HUES6 (cell line): ENCODE data around the gene RASGRF1.

Source experiments
- H3K27ac ChIP-seq: 2 replicates; pipeline ENCODE4 v1.7.0; 2013; ENCODE audit warnings: low read depth, mild to moderate bottlenecking, low read length, inconsistent platforms
- H3K27me3 ChIP-seq: 2 replicates; pipeline ENCODE4 v1.6.1; 2013; ENCODE audit warnings: low read length; ENCODE audit not compliant: control insufficient read depth, insufficient read depth
- H3K36me3 ChIP-seq: 2 replicates; pipeline ENCODE4 v1.6.1; 2013; ENCODE audit warnings: low read length; ENCODE audit not compliant: control insufficient read depth, insufficient read depth
- H3K4me1 ChIP-seq: 2 replicates; pipeline ENCODE4 v1.6.1; 2013; ENCODE audit warnings: low read length; ENCODE audit not compliant: control insufficient read depth, insufficient read depth
- H3K4me3 ChIP-seq: 2 replicates; pipeline ENCODE4 v1.5.1; 2013; ENCODE audit warnings: low read depth, low read length
- H3K9ac ChIP-seq: one replicate; pipeline ENCODE4 v1.6.1; 2013; ENCODE audit warnings: mild to moderate bottlenecking, low read length
- H3K9me3 ChIP-seq: 2 replicates; pipeline ENCODE4 v1.6.1; 2013; ENCODE audit warnings: low read depth, low read length; ENCODE audit not compliant: control insufficient read depth, insufficient read depth

The RASGRF1 gene

GRCh38 chr15:78976691-78977090, 113.9 kb downstream of the RASGRF1 start:
- H3K27ac ChIP-seq, result no peak overlapping the region
- no peaks in the 10 kb centered on the region for H3K36me3 ChIP-seq
- no peaks in the 10 kb centered on the region for H3K9me3 ChIP-seq
- 0 out of 2 replicates have a peak, but pooled peaks cover 3% of the 10 kb centered on the region for H3K4me1 ChIP-seq
- H3K9ac ChIP-seq, result no peak overlapping the region
- peaks cover 10% of the 10 kb centered on the region; the same call in 1 of the 2 replicates for H3K27me3 ChIP-seq
- H3K4me3 ChIP-seq, result no peak overlapping the region

GRCh38 chr15:78974272-78974918, 116.2 kb downstream of the RASGRF1 start:
- Histone ChIP-seq H3K9me3 (no peaks in the 10 kb centered on the region), H3K36me3 (no peaks in the 10 kb centered on the region), H3K27me3 (0 out of 2 replicates have a peak, but pooled peaks cover 10% of the 10 kb centered on the region), H3K9ac (no peak overlapping the region), H3K27ac (no peak overlapping the region), H3K4me3 (no peak overlapping the region), H3K4me1 (0 out of 2 replicates have a peak, but pooled peaks cover under 1% of the 10 kb centered on the region)

GRCh38 chr15:78969687-78970349, 120.8 kb downstream of the RASGRF1 start:
- Histone ChIP-seq H3K27me3 (no peaks in the 10 kb centered on the region), H3K9ac (no peak overlapping the region), H3K9me3 (no peaks in the 10 kb centered on the region), H3K36me3 (no peaks in the 10 kb centered on the region), H3K4me1 (peaks cover 7% of the 10 kb centered on the region), H3K27ac (no peak overlapping the region), H3K4me3 (no peak overlapping the region)

GRCh38 chr15:78968539-78969271, 121.9 kb downstream of the RASGRF1 start:
- Histone ChIP-seq H3K4me1 (peaks cover 7% of the 10 kb centered on the region), H3K27me3 (no peaks in the 10 kb centered on the region), H3K36me3 (no peaks in the 10 kb centered on the region), H3K27ac (no peak overlapping the region), H3K9me3 (no peaks in the 10 kb centered on the region), H3K4me3 (no peak overlapping the region), H3K9ac (no peak overlapping the region)

- Histone ChIP-seq H3K9ac (no peak overlapping the region), H3K9me3 (no peaks in the 10 kb centered on the region), H3K27me3 (no peaks in the 10 kb centered on the region), H3K4me3 (no peak overlapping the region), H3K36me3 (no peaks in the 10 kb centered on the region), H3K27ac (no peak overlapping the region), H3K4me1 (peaks cover 7% of the 10 kb centered on the region)
Measured at GRCh38 chr15:78968114-78968513, 122.5 kb downstream of the RASGRF1 start.

GRCh38 chr15:78960308-78960707, 130.3 kb downstream of the RASGRF1 start:
- no peaks in the 10 kb centered on the region for H3K36me3 ChIP-seq
- no peak overlapping the region for H3K27ac ChIP-seq

GRCh38 chr15:78959360-78959759, 131.2 kb downstream of the RASGRF1 start:
- H3K27me3 ChIP-seq, result no peaks in the 10 kb centered on the region
- H3K4me1 ChIP-seq, result 0 out of 2 replicates have a peak, but pooled peaks cover 6% of the 10 kb centered on the region
- no peaks in the 10 kb centered on the region for H3K36me3 ChIP-seq
- H3K4me3 ChIP-seq, result no peak overlapping the region
- H3K27ac ChIP-seq, result no peak overlapping the region
- H3K9ac ChIP-seq, result no peak overlapping the region
- H3K9me3 ChIP-seq, result peaks cover 4% of the 10 kb centered on the region; the same call in 1 of the 2 replicates

More at GRCh38 chr15:78960308-78960707, 130.3 kb downstream of the RASGRF1 start:
- H3K4me3 ChIP-seq, result no peak overlapping the region
- H3K9me3 ChIP-seq, result peaks cover 4% of the 10 kb centered on the region; the same call in 1 of the 2 replicates
- H3K27me3 ChIP-seq, result no peaks in the 10 kb centered on the region
- H3K4me1 ChIP-seq, result 0 out of 2 replicates have a peak, but pooled peaks cover 6% of the 10 kb centered on the region
- no peak overlapping the region for H3K9ac ChIP-seq

GRCh38 chr15:78957416-78958093, 133.0 kb downstream of the RASGRF1 start:
- Histone ChIP-seq H3K4me3 (no peak overlapping the region), H3K9me3 (peaks cover 4% of the 10 kb centered on the region; the same call in 1 of the 2 replicates)

GRCh38 chr15:78956937-78957336, 133.6 kb downstream of the RASGRF1 start:
- Histone ChIP-seq H3K9ac (no peak overlapping the region), H3K4me3 (no peak overlapping the region), H3K27me3 (no peaks in the 10 kb centered on the region), H3K4me1 (peaks cover 8% of the 10 kb centered on the region), H3K9me3 (peaks cover 4% of the 10 kb centered on the region; the same call in 1 of the 2 replicates), H3K27ac (no peak overlapping the region), H3K36me3 (no peaks in the 10 kb centered on the region)

More at GRCh38 chr15:78957416-78958093, 133.0 kb downstream of the RASGRF1 start:
- 0 out of 2 replicates have a peak, but pooled peaks cover 6% of the 10 kb centered on the region for H3K4me1 ChIP-seq
- H3K36me3 ChIP-seq, result no peaks in the 10 kb centered on the region
- no peak overlapping the region for H3K27ac ChIP-seq
- H3K9ac ChIP-seq, result no peak overlapping the region
- H3K27me3 ChIP-seq, result no peaks in the 10 kb centered on the region

- H3K36me3 ChIP-seq, result no peaks in the 10 kb centered on the region
- no peaks in the 10 kb centered on the region for H3K27me3 ChIP-seq
- H3K27ac ChIP-seq, result no peak overlapping the region
- H3K9me3 ChIP-seq, result peaks cover 3% of the 10 kb centered on the region; the same call in 1 of the 2 replicates
- no peak overlapping the region for H3K4me3 ChIP-seq
- peaks cover 20% of the 10 kb centered on the region for H3K4me1 ChIP-seq
- H3K9ac ChIP-seq, result no peak overlapping the region
Measured at GRCh38 chr15:78955355-78955754, 135.2 kb downstream of the RASGRF1 start.
